Measurements from ENCODE around the gene TOX2. TPM values are rescaled to one million over a fixed set of nuclear protein-coding genes. Genes with fewer than 3 reads are reported as not detected.

Gene TOX2
- total and polyA plus RNA-seq, 2 of the 8 experiments (the other 6 are each of a cell fraction or from before 2014, with no cell fraction given), result 1.8 to 3.4 TPM

DNA sequence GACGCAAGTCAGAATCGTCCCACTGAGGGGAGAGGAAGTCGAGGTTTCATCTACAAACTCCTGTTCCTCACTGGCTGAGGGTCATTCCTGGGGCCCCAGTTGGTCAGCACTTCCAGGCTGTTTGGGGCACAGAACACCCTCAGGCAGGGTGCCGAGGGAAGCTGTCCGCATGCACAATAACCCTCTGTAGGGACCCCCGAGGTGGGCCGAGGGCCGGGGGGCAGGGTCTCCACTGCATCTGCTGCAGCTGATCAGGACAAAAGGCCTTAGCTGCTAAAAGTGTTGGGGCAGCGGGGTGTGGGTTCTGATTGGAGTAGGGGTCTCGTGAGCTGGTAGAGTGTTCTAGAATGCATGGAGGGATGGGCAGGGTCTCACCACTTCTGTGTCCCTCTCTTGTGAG is 125.1 kb downstream of the TOX2 start (continued):
- TF ChIP-seq CREB1 (IDR thresholded peaks at IDR 0.05) (no peak), RAD21 (IDR thresholded peaks at IDR 0.05 in 1 of 2, conservative IDR thresholded peaks at IDR 0.05 in 1 of 2; ENCODE audit: low read depth in 2 of 2, low read length in 2 of 2) (no peak)

Measured in H1 (cell line).